Activated T-helper 17 cell treated with anti-CD3 and anti-CD28 coated beads, Interleukin-2, amount 50 U/mL, for 72 hours (primary cell): ENCODE measurements around the gene GRID2IP. TPM values are rescaled to one million over a fixed set of nuclear protein-coding genes. Genes with fewer than 3 reads are reported as not detected.
A peak's percentile ranks its signal among the peaks of the same experiment; 100 is the strongest.

Source experiments
- ATAC-seq: fragments of 150-1000 bp; cut with Tn5 transposase; replicated peaks from 2 replicates; pipeline ENCODE4 v1.10.0; 2021; ENCODE audit warnings: mild to moderate bottlenecking, moderate library complexity
- H3K27ac Mint-ChIP-seq: one replicate; pipeline ENCODE4 v1.8.0; 2022; ENCODE audit warnings: mixed read lengths
- H3K27me3 Mint-ChIP-seq: one replicate; pipeline ENCODE4 v1.8.0; 2022; ENCODE audit warnings: mixed read lengths
- H3K36me3 Mint-ChIP-seq: one replicate; pipeline ENCODE4 v1.8.0; 2022; ENCODE audit warnings: low read depth, mild to moderate bottlenecking, mixed read lengths
- H3K4me1 Mint-ChIP-seq: one replicate; pipeline ENCODE4 v1.8.0; 2022; ENCODE audit warnings: mixed read lengths
- H3K4me3 Mint-ChIP-seq: one replicate; pipeline ENCODE4 v1.8.0; 2022; ENCODE audit warnings: mild to moderate bottlenecking, mixed read lengths
- H3K9me3 Mint-ChIP-seq: one replicate; pipeline ENCODE4 v1.8.0; 2022; ENCODE audit warnings: mixed read lengths
- total RNA-seq, 2 donors: library from RNA; stranded (reverse); gene quantifications; one replicate each; pipeline ENCODE4 v1.2.3, GENCODE V29; 2022

The GRID2IP gene
- total RNA-seq, 2 donors from 2014 or later: 0.26 to 0.32 TPM

GRCh38 chr7:6513541-6513940, 37.7 kb downstream of the GRID2IP start:
- H3K4me3 Mint-ChIP-seq: no peak overlapping the region
- peaks cover 3% of the 10 kb centered on the region for H3K27me3 Mint-ChIP-seq
- H3K4me1 Mint-ChIP-seq: peaks cover 10% of the 10 kb centered on the region
- no peaks in the 10 kb centered on the region for H3K9me3 Mint-ChIP-seq
- no peaks in the 10 kb centered on the region for H3K36me3 Mint-ChIP-seq
- ATAC-seq: no peak
- no peak overlapping the region for H3K27ac Mint-ChIP-seq

GRCh38 chr7:6512892-6513291, 38.4 kb downstream of the GRID2IP start:
- Mint-ChIP-seq H3K9me3 (no peaks in the 10 kb centered on the region), H3K27me3 (peaks cover 3% of the 10 kb centered on the region)

GRCh38 chr7:6510476-6511133, 40.7 kb downstream of the GRID2IP start:
- Mint-ChIP-seq H3K27me3 (no peaks in the 10 kb centered on the region), H3K4me3 (no peak overlapping the region), H3K9me3 (no peaks in the 10 kb centered on the region), H3K27ac (no peak overlapping the region), H3K4me1 (no peaks in the 10 kb centered on the region), H3K36me3 (no peaks in the 10 kb centered on the region)
- no peak for ATAC-seq

More at GRCh38 chr7:6512892-6513291, 38.4 kb downstream of the GRID2IP start:
- Mint-ChIP-seq H3K27ac (no peak overlapping the region), H3K4me3 (no peak overlapping the region), H3K4me1 (peaks cover 10% of the 10 kb centered on the region), H3K36me3 (no peaks in the 10 kb centered on the region)
- no peak for ATAC-seq

GRCh38 chr7:6508950-6509349, 42.3 kb downstream of the GRID2IP start:
- H3K9me3 Mint-ChIP-seq: no peaks in the 10 kb centered on the region
- no peak for ATAC-seq
- H3K36me3 Mint-ChIP-seq: no peaks in the 10 kb centered on the region
- no peak overlapping the region for H3K27ac Mint-ChIP-seq
- no peaks in the 10 kb centered on the region for H3K4me1 Mint-ChIP-seq
- H3K4me3 Mint-ChIP-seq: no peak overlapping the region
- no peaks in the 10 kb centered on the region for H3K27me3 Mint-ChIP-seq

GRCh38 chr7:6508539-6508938, 42.7 kb downstream of the GRID2IP start:
- Mint-ChIP-seq H3K36me3 (no peaks in the 10 kb centered on the region), H3K27me3 (no peaks in the 10 kb centered on the region), H3K9me3 (no peaks in the 10 kb centered on the region), H3K4me1 (no peaks in the 10 kb centered on the region), H3K27ac (no peak overlapping the region), H3K4me3 (no peak overlapping the region)
- no peak for ATAC-seq

- Mint-ChIP-seq H3K36me3 (no peaks in the 10 kb centered on the region), H3K4me1 (no peaks in the 10 kb centered on the region), H3K27me3 (no peaks in the 10 kb centered on the region), H3K4me3 (no peak overlapping the region), H3K9me3 (no peaks in the 10 kb centered on the region), H3K27ac (no peak overlapping the region)
- ATAC-seq: no peak
These were observed 43.4 kb downstream of the GRID2IP start for GRCh38 chr7:6507906-6508305.

- Mint-ChIP-seq H3K4me3 (peak overlapping the region; percentile 88), H3K9me3 (no peaks in the 10 kb centered on the region), H3K27me3 (no peaks in the 10 kb centered on the region), H3K27ac (no peak overlapping the region), H3K4me1 (no peaks in the 10 kb centered on the region), H3K36me3 (no peaks in the 10 kb centered on the region)
- ATAC-seq: no peak
These were observed 45.3 kb downstream of the GRID2IP start for GRCh38 chr7:6505685-6506559.

- no peaks in the 10 kb centered on the region for H3K4me1 Mint-ChIP-seq
- ATAC-seq: no peak
- H3K9me3 Mint-ChIP-seq: no peaks in the 10 kb centered on the region
- H3K4me3 Mint-ChIP-seq: peak overlapping the region; percentile 88
- no peaks in the 10 kb centered on the region for H3K27me3 Mint-ChIP-seq
- peak overlapping the region; percentile 92 for H3K27ac Mint-ChIP-seq
- no peaks in the 10 kb centered on the region for H3K36me3 Mint-ChIP-seq
These were observed 46.3 kb downstream of the GRID2IP start for GRCh38 chr7:6504996-6505395.

GRCh38 chr7:6502886-6503285, 48.4 kb downstream of the GRID2IP start:
- no peak overlapping the region for H3K27ac Mint-ChIP-seq
- no peaks in the 10 kb centered on the region for H3K9me3 Mint-ChIP-seq
- no peak for ATAC-seq
- H3K27me3 Mint-ChIP-seq: no peaks in the 10 kb centered on the region
- H3K4me1 Mint-ChIP-seq: no peaks in the 10 kb centered on the region
- H3K4me3 Mint-ChIP-seq: no peak overlapping the region
- H3K36me3 Mint-ChIP-seq: no peaks in the 10 kb centered on the region

GRCh38 chr7:6501586-6502564, 49.4 kb downstream of the GRID2IP start:
- no peak overlapping the region for H3K4me3 Mint-ChIP-seq

GRCh38 chr7:6500691-6501090, 50.6 kb downstream of the GRID2IP start:
- Mint-ChIP-seq H3K27me3 (no peaks in the 10 kb centered on the region), H3K27ac (no peak overlapping the region), H3K36me3 (no peaks in the 10 kb centered on the region), H3K4me1 (no peaks in the 10 kb centered on the region), H3K9me3 (no peaks in the 10 kb centered on the region), H3K4me3 (no peak overlapping the region)
- no peak for ATAC-seq

More at GRCh38 chr7:6501586-6502564, 49.4 kb downstream of the GRID2IP start:
- H3K9me3 Mint-ChIP-seq: no peaks in the 10 kb centered on the region
- ATAC-seq: no peak
- no peaks in the 10 kb centered on the region for H3K4me1 Mint-ChIP-seq
- H3K27me3 Mint-ChIP-seq: no peaks in the 10 kb centered on the region
- H3K36me3 Mint-ChIP-seq: no peaks in the 10 kb centered on the region
- no peak overlapping the region for H3K27ac Mint-ChIP-seq

- no peaks in the 10 kb centered on the region for H3K9me3 Mint-ChIP-seq
- no peaks in the 10 kb centered on the region for H3K4me1 Mint-ChIP-seq
- H3K36me3 Mint-ChIP-seq: no peaks in the 10 kb centered on the region
- H3K4me3 Mint-ChIP-seq: no peak overlapping the region
- H3K27ac Mint-ChIP-seq: no peak overlapping the region
- ATAC-seq: no peak
- H3K27me3 Mint-ChIP-seq: no peaks in the 10 kb centered on the region
These were observed 53.3 kb downstream of the GRID2IP start for GRCh38 chr7:6497994-6498393.

GRCh38 chr7:6497637-6497905, 53.7 kb downstream of the GRID2IP start:
- Mint-ChIP-seq H3K4me3 (no peak overlapping the region), H3K27me3 (no peaks in the 10 kb centered on the region), H3K27ac (no peak overlapping the region), H3K4me1 (no peaks in the 10 kb centered on the region), H3K36me3 (no peaks in the 10 kb centered on the region), H3K9me3 (no peaks in the 10 kb centered on the region)
- ATAC-seq: no peak

GRCh38 chr7:6496842-6497636, 54.2 kb downstream of the GRID2IP start:
- Mint-ChIP-seq H3K4me1 (no peaks in the 10 kb centered on the region), H3K9me3 (no peaks in the 10 kb centered on the region), H3K27ac (no peak overlapping the region), H3K4me3 (no peak overlapping the region), H3K27me3 (no peaks in the 10 kb centered on the region), H3K36me3 (no peaks in the 10 kb centered on the region)
- ATAC-seq: no peak
